ENCODE data around the gene MBOAT1. TPM values are rescaled to one million over a fixed set of nuclear protein-coding genes. Genes with fewer than 3 reads are reported as not detected.

Gene MBOAT1
- total RNA-seq, 1 donor from 2014 or later: 6.4 TPM

GRCh38 chr6:20220359-20220758, 8.1 kb upstream of the MBOAT1 start:
- Mint-ChIP-seq H3K9me3 (ENCODE audit: unreplicated experiment) (peaks cover 1% of the 10 kb centered on the region), H3K4me1 (ENCODE audit: low read depth, unreplicated experiment) (peaks cover 5% of the 10 kb centered on the region), H3K27me3 (ENCODE audit: low read depth, unreplicated experiment) (peaks cover 3% of the 10 kb centered on the region), H3K36me3 (ENCODE audit: low read depth, unreplicated experiment) (no peaks in the 10 kb centered on the region), H3K4me3 (ENCODE audit: unreplicated experiment) (no peak overlapping the region), H3K27ac (ENCODE audit: unreplicated experiment) (no peak overlapping the region)
- TF ChIP-seq CTCF (IDR thresholded peaks at IDR 0.05; ENCODE audit: insufficient read depth, low read depth, low read length) (no peak), EZH2 (IDR thresholded peaks at IDR 0.05; ENCODE audit: insufficient read depth, low read length) (no peak)
- no peak for FAIRE-seq
- Histone ChIP-seq H2AFZ (ENCODE audit: low read depth, low read length) (no peak overlapping the region), H4K20me1 (ENCODE audit: insufficient read depth, low read length) (no peaks in the 10 kb centered on the region), H3K4me3 (ENCODE audit: insufficient read depth, low read depth, low read length) (no peak overlapping the region), H3K79me2 (ENCODE audit: insufficient read depth, low read length) (no peaks in the 10 kb centered on the region), H3K4me1 (ENCODE audit: insufficient read depth, low read length) (no peaks in the 10 kb centered on the region), H3K36me3 (ENCODE audit: insufficient read depth, low read length) (no peaks in the 10 kb centered on the region), H3K27me3 (ENCODE audit: insufficient read depth, low read length) (no peaks in the 10 kb centered on the region), H3K9ac (ENCODE audit: low read length) (no peak overlapping the region), H3K4me2 (ENCODE audit: low read length) (no peak overlapping the region), H3K9me3 (ENCODE audit: insufficient read depth, low read depth, low read length) (no peaks in the 10 kb centered on the region), H3K27ac (ENCODE audit: low read depth, low read length) (no peak overlapping the region)
- DNase-seq (ENCODE audit: low read depth): no peak

GRCh38 chr6:20217891-20218290, 5.6 kb upstream of the MBOAT1 start:
- Histone ChIP-seq H3K36me3 (ENCODE audit: insufficient read depth, low read length) (no peaks in the 10 kb centered on the region), H3K9ac (ENCODE audit: low read length) (no peak overlapping the region), H3K27ac (ENCODE audit: low read depth, low read length) (no peak overlapping the region), H3K4me2 (ENCODE audit: low read length) (no peak overlapping the region), H3K4me3 (ENCODE audit: insufficient read depth, low read depth, low read length) (no peak overlapping the region), H2AFZ (ENCODE audit: low read depth, low read length) (no peak overlapping the region), H4K20me1 (ENCODE audit: insufficient read depth, low read length) (no peaks in the 10 kb centered on the region), H3K9me3 (ENCODE audit: insufficient read depth, low read depth, low read length) (no peaks in the 10 kb centered on the region), H3K27me3 (ENCODE audit: insufficient read depth, low read length) (no peaks in the 10 kb centered on the region), H3K79me2 (ENCODE audit: insufficient read depth, low read length) (no peaks in the 10 kb centered on the region), H3K4me1 (ENCODE audit: insufficient read depth, low read length) (peaks cover 6% of the 10 kb centered on the region)
- Mint-ChIP-seq H3K36me3 (ENCODE audit: low read depth, unreplicated experiment) (no peaks in the 10 kb centered on the region), H3K9me3 (ENCODE audit: unreplicated experiment) (peaks cover 1% of the 10 kb centered on the region), H3K4me1 (ENCODE audit: low read depth, unreplicated experiment) (peaks cover 12% of the 10 kb centered on the region), H3K27me3 (ENCODE audit: low read depth, unreplicated experiment) (peaks cover 3% of the 10 kb centered on the region), H3K27ac (ENCODE audit: unreplicated experiment) (no peak overlapping the region), H3K4me3 (ENCODE audit: unreplicated experiment) (no peak overlapping the region)
- FAIRE-seq (no peak), DNase-seq (ENCODE audit: low read depth) (no peak)
- no peak for TF ChIP-seq CTCF (IDR thresholded peaks at IDR 0.05; ENCODE audit: insufficient read depth, low read depth, low read length)
- no peak for TF ChIP-seq EZH2 (IDR thresholded peaks at IDR 0.05; ENCODE audit: insufficient read depth, low read length)

GRCh38 chr6:20217324-20217855, 5.1 kb upstream of the MBOAT1 start:
- Histone ChIP-seq H3K9ac (ENCODE audit: low read length) (no peak overlapping the region), H3K79me2 (ENCODE audit: insufficient read depth, low read length) (no peaks in the 10 kb centered on the region), H3K4me3 (ENCODE audit: insufficient read depth, low read depth, low read length) (no peak overlapping the region), H3K27me3 (ENCODE audit: insufficient read depth, low read length) (no peaks in the 10 kb centered on the region), H2AFZ (ENCODE audit: low read depth, low read length) (no peak overlapping the region), H3K4me1 (ENCODE audit: insufficient read depth, low read length) (peaks cover 8% of the 10 kb centered on the region), H3K9me3 (ENCODE audit: insufficient read depth, low read depth, low read length) (no peaks in the 10 kb centered on the region), H4K20me1 (ENCODE audit: insufficient read depth, low read length) (no peaks in the 10 kb centered on the region), H3K36me3 (ENCODE audit: insufficient read depth, low read length) (no peaks in the 10 kb centered on the region), H3K27ac (ENCODE audit: low read depth, low read length) (no peak overlapping the region), H3K4me2 (ENCODE audit: low read length) (no peak overlapping the region)
- no peak for DNase-seq (ENCODE audit: low read depth)
- H3K27ac Mint-ChIP-seq (ENCODE audit: unreplicated experiment): no peak overlapping the region
- no peak for TF ChIP-seq CTCF (IDR thresholded peaks at IDR 0.05; ENCODE audit: insufficient read depth, low read depth, low read length)
- no peak for TF ChIP-seq EZH2 (IDR thresholded peaks at IDR 0.05; ENCODE audit: insufficient read depth, low read length)
- peaks cover 1% of the 10 kb centered on the region for H3K9me3 Mint-ChIP-seq (ENCODE audit: unreplicated experiment)
- H3K36me3 Mint-ChIP-seq (ENCODE audit: low read depth, unreplicated experiment): no peaks in the 10 kb centered on the region
- peaks cover 3% of the 10 kb centered on the region for H3K27me3 Mint-ChIP-seq (ENCODE audit: low read depth, unreplicated experiment)
- no peak for FAIRE-seq
- H3K4me1 Mint-ChIP-seq (ENCODE audit: low read depth, unreplicated experiment): peaks cover 12% of the 10 kb centered on the region
- H3K4me3 Mint-ChIP-seq (ENCODE audit: unreplicated experiment): no peak overlapping the region

Measured in astrocyte (in vitro differentiated cells and primary cell).